VCaP (cell line): Measurements from ENCODE around the gene FURIN.

Source experiments
- H3K27ac ChIP-seq: fragments of 450-650 bp; 2 replicates; pipeline ENCODE4 v1.5.1; 2017
- CTCF ChIP-seq: fragments of 450-650 bp; conservative IDR thresholded peaks from 2 replicates; pipeline ENCODE4 v1.5.1; 2017; ENCODE audit warnings: mild to moderate bottlenecking, moderate library complexity

FURIN gene

GRCh38 chr15:90859234-90860131 lies 8.9 kb upstream of the FURIN start:
- no peak for TF ChIP-seq CTCF
- H3K27ac ChIP-seq = peak overlapping the region; percentile 84

GRCh38 chr15:90860450-90860849 lies 7.9 kb upstream of the FURIN start:
- H3K27ac ChIP-seq = peak overlapping the region; percentile 84
- no peak for TF ChIP-seq CTCF

- TF ChIP-seq CTCF = no peak
- H3K27ac ChIP-seq = peak overlapping the region; percentile 84
Measured at GRCh38 chr15:90860942-90861675, 7.3 kb upstream of the FURIN start.

GRCh38 chr15:90862487-90862886 lies 5.9 kb upstream of the FURIN start:
- H3K27ac ChIP-seq = peak overlapping the region; percentile 84
- TF ChIP-seq CTCF = no peak

GRCh38 chr15:90862964-90863778 lies 5.2 kb upstream of the FURIN start:
- no peak for TF ChIP-seq CTCF
- H3K27ac ChIP-seq = peak overlapping the region; percentile 84

GRCh38 chr15:90863987-90864386 lies 4.4 kb upstream of the FURIN start:
- peak overlapping the region; percentile 84 for H3K27ac ChIP-seq
- TF ChIP-seq CTCF = no peak

- no peak for TF ChIP-seq CTCF
- H3K27ac ChIP-seq = peak overlapping the region; percentile 84
Measured at GRCh38 chr15:90864507-90864906, 3.9 kb upstream of the FURIN start.
